Thyroid gland (tissue), 4 donors: Measurements from ENCODE around the gene SPTBN1. TPM values are rescaled to one million over a fixed set of nuclear protein-coding genes. Genes with fewer than 3 reads are reported as not detected.

Source experiments
- DNase-seq, 2 donors: peaks; one replicate each; pipeline ENCODE4 v3.0.0-alpha.2; 2019
- H3K27ac ChIP-seq, 3 donors: fragments of 200-600 bp; sonication (generic); 1 replicate in 2 of 3; 2 replicates in 1 of 3; pipeline ENCODE4 v1.5.1; 2016 to 2019; ENCODE audit warnings: mild to moderate bottlenecking in 1 of 3, moderate library complexity in 1 of 3
- H3K27me3 ChIP-seq: fragments of 200-600 bp; sonication (generic); one replicate; pipeline ENCODE4 v1.5.1; 2019
- H3K36me3 ChIP-seq, 2 donors: fragments of 200-600 bp; sonication (generic); one replicate each; pipeline ENCODE4 v1.5.1; 2016 to 2019
- H3K4me1 ChIP-seq, 2 donors: fragments of 200-600 bp; sonication (generic); one replicate each; pipeline ENCODE4 v1.5.1; 2017 to 2019
- H3K4me3 ChIP-seq, 3 donors: fragments of 200-600 bp; sonication (generic); replicated peaks in 1 of 3; 1 replicate in 2 of 3; 2 replicates in 1 of 3; pipeline ENCODE4 v1.5.1; 2016; ENCODE audit warnings: mild to moderate bottlenecking in 1 of 3
- H3K9me3 ChIP-seq: fragments of 200-600 bp; sonication (generic); one replicate; pipeline ENCODE4 v1.5.1; 2017
- POLR2A ChIP-seq, 2 donors: fragments of 450-650 bp; IDR thresholded peaks; one replicate each; pipeline ENCODE4 v1.6.1; 2017; ENCODE audit warnings: antibody characterized with exemption in 2 of 2, mild to moderate bottlenecking in 2 of 2, moderate library complexity in 1 of 2
- WGBS, 2 donors: methylation state at CpG; one replicate each; pipeline ENCODE4 v1.1.5; 2017; 5-methylcytosine and 5-hydroxymethylcytosine counted together
- intact Hi-C: fragments of 100-400 bp; cut with DNase I; formaldehyde crosslinking; loops from one replicate; pipeline ENCODE4 v1.15.1; 2023
- total RNA-seq, 4 donors: library from RNA; depleted of rRNA; stranded (reverse); fragments of >200 nt; gene quantifications; one replicate each; pipeline ENCODE4 v1.2.3, GENCODE V29; 2016
- TF ChIP-seq, protein P1 (sequence below), 6 experiments: fragments of 200-600 bp in 3 of 6; fragments of 450-650 bp in 3 of 6; sonication (generic) in 3 of 6; IDR thresholded peaks; one replicate each; pipeline ENCODE4 v1.5.1; 2016 to 2019; ENCODE audit warnings: antibody characterized with exemption in 6 of 6, mild to moderate bottlenecking in 2 of 6, inconsistent platforms in 1 of 6, moderate library complexity in 1 of 6

Gene SPTBN1
- total RNA-seq, 4 donors from 2014 or later = 381 to 513 (median 419) TPM

DNA sequence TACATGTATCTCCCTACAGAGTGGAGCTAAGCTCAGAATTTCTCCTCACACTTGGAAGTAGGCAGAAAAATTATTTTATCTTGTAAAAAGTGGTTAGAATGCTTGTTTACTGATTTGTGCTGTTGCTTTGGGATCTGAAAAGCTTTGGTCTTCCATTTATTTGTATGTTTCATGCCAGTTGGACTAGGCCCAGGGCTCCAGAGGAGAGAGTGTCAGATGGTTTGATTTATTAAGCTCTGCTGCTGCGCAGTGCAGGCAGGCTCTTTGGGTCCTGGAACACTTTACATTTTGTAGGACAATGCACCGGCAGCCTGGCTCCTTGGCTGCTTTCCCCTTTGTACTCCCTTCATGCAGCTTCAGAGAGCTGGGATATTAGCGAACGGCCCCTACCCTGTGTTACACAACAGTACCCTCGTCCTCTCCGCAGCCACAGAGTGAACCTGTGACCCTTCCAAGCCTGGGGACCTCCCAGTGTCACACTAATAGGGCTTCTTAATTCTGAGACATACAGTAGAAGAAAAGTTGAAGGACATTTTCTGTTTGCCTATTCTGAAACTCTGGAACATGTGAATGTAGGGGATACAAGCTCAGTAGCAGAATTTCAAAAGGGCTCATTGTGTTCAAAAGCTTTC lies 210.6 kb downstream of the SPTBN1 start:
- no peaks in the 10 kb centered on the region for H3K9me3 ChIP-seq
- peak; percentile 35 to 45 for DNase-seq
- H3K27ac ChIP-seq = peak overlapping the region; percentile 64 to 81 (median 80)
- H3K4me1 ChIP-seq = peaks cover 33 to 42% of the 10 kb centered on the region in 2 donors
- no peak overlapping the region for H3K4me3 ChIP-seq
- H3K27me3 ChIP-seq = no peaks in the 10 kb centered on the region
- whole genome bisulfite sequencing, 2 donors = 30 to 74% methylated on average over 6 of the region's 6 CpGs
- no peak for TF ChIP-seq POLR2A (IDR thresholded peaks at IDR 0.05)
- TF ChIP-seq, protein P1, sequence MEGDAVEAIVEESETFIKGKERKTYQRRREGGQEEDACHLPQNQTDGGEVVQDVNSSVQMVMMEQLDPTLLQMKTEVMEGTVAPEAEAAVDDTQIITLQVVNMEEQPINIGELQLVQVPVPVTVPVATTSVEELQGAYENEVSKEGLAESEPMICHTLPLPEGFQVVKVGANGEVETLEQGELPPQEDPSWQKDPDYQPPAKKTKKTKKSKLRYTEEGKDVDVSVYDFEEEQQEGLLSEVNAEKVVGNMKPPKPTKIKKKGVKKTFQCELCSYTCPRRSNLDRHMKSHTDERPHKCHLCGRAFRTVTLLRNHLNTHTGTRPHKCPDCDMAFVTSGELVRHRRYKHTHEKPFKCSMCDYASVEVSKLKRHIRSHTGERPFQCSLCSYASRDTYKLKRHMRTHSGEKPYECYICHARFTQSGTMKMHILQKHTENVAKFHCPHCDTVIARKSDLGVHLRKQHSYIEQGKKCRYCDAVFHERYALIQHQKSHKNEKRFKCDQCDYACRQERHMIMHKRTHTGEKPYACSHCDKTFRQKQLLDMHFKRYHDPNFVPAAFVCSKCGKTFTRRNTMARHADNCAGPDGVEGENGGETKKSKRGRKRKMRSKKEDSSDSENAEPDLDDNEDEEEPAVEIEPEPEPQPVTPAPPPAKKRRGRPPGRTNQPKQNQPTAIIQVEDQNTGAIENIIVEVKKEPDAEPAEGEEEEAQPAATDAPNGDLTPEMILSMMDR (IDR thresholded peaks at IDR 0.05) = no peak
- H3K36me3 ChIP-seq = peaks cover 31 to 34% of the 10 kb centered on the region in 2 donors
- intact Hi-C loops = loop anchor here (5.0 kb wide), 1 partner anchor 36 kb away; no protein-coding TSS in a partner anchor

DNA sequence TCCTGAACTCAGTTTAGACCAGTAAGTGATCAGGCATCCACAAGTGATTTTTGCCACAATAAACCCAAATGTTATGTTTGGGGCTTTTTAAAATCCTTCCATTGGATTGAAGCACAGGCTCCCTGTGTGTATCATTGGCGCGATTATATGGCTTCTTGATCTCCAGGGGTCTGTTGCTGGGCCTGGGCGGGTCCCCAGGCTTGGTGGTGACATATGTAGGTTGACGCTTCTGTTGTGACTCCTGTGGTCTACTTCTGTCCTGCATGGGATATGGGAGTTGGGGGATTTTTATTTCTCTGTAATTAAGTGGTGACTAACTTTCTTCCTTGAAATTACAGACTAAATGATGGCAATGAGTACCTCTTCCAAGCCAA lies 211.1 kb downstream of the SPTBN1 start:
- TF ChIP-seq, protein P1 (IDR thresholded peaks at IDR 0.05) = no peak
- no peak for TF ChIP-seq POLR2A (IDR thresholded peaks at IDR 0.05)
- H3K27me3 ChIP-seq = no peaks in the 10 kb centered on the region
- H3K4me3 ChIP-seq = no peak overlapping the region
- H3K36me3 ChIP-seq = peaks cover 29 to 30% of the 10 kb centered on the region in 2 donors
- no peaks in the 10 kb centered on the region for H3K9me3 ChIP-seq
- WGBS, 2 donors = 94% methylated on average over 4 of the region's 4 CpGs
- no peak for DNase-seq
- intact Hi-C loops = loop anchor here (5.0 kb wide), 1 partner anchor 35 kb away; no protein-coding TSS in a partner anchor
- H3K27ac ChIP-seq = peak overlapping the region; percentile 64 to 81 (median 80)
- H3K4me1 ChIP-seq = peaks cover 35 to 45% of the 10 kb centered on the region in 2 donors

DNA sequence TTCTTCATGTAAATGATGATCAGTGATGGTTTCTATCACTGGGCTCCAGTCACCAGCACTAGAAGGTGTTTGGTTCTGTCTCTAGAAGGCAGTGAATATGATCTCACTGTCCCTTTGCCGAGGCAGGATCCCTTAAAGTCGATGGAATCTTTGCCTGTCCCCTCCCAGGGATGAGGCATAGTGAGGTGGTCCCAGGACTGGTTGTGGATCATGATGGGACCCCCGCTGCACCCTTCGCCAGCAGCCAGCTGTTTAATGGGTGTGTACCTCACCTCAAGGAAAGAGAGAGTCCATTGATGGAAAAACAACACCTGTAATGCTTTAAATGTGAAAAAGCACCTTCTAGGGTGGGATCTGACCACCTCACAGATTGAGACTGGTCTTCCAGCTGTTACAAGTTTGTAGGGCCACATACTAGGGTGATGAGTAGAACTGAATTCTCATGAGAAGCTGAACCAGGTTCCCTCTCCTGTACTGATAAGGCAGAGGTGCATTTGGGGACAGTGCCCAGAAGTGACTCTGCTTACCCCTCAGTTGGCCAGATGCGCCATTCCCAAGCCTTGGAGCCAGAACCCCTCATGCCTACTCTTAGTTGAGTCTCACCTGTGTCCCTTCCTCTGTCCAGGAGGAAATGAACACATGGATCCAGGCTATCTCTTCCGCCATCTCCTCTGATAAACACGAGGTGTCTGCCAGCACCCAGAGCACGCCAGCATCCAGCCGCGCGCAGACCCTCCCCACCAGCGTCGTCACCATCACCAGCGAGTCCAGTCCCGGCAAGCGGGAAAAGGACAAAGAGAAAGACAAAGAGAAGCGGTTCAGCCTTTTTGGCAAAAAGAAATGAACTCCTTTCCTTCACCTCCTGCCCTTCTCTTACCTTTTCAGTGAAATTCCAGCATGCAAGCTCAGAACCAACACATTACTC lies 211.9 kb downstream of the SPTBN1 start:
- Histone ChIP-seq H3K9me3 (no peaks in the 10 kb centered on the region), H3K4me1 (peaks cover 40 to 52% of the 10 kb centered on the region in 2 donors), H3K4me3 (no peak overlapping the region), H3K36me3 (peaks cover 22 to 23% of the 10 kb centered on the region in 2 donors), H3K27ac (peak overlapping the region in 2 of 3 donors; percentile 8 to 80), H3K27me3 (no peaks in the 10 kb centered on the region)
- DNase-seq = no peak
- TF ChIP-seq POLR2A (IDR thresholded peaks at IDR 0.05) = no peak
- TF ChIP-seq, protein P1 (IDR thresholded peaks at IDR 0.05) = no peak
- 95% methylated on average over 17 of the region's 17 CpGs for WGBS, 2 donors
- intact Hi-C loops = loop anchor here (5.0 kb wide), 1 partner anchor 34 kb away; no protein-coding TSS in a partner anchor

DNA sequence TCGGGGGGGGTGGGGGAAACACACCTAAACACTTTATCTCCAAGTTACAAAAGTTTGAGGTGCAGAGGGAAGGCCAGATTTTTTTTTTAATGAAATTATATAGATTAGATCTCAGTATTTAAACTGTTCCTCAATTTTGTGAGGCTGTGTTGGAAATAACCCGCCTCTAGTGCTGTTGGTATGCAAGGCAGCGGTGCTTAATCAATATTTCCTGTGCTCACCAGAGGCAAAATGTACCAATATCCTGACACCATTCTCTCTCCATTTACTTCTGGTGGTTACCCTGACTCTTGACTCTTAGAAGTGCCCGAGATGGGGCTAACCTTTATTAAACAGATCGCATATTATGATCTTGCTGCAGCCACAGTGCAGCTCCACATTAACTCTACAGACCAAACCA lies 212.6 kb downstream of the SPTBN1 start:
- TF ChIP-seq, protein P1 (IDR thresholded peaks at IDR 0.05) = no peak
- no peak for TF ChIP-seq POLR2A (IDR thresholded peaks at IDR 0.05)
- Histone ChIP-seq H3K27ac (peak overlapping the region in 1 of 3 donors; percentile 80), H3K4me1 (peaks cover 47 to 60% of the 10 kb centered on the region in 2 donors), H3K4me3 (no peak overlapping the region), H3K36me3 (peaks cover 15 to 17% of the 10 kb centered on the region in 2 donors), H3K27me3 (no peaks in the 10 kb centered on the region), H3K9me3 (no peaks in the 10 kb centered on the region)
- intact Hi-C loops = loop anchor here (5.0 kb wide), 1 partner anchor 34 kb away; no protein-coding TSS in a partner anchor
- 95 to 96% methylated on average over 5 of the region's 5 CpGs for WGBS, 2 donors
- DNase-seq = no peak
